GM12864 (cell line): ENCODE measurements around the gene PCLAF.
"Not testable (repeated sequence)": the region's sequence is repeated elsewhere in the genome, so short reads cannot be mapped to it uniquely, and the experiment has no call there.

Experiments used
- DNase-seq: peaks from one replicate; pipeline ENCODE4 v3.0.0-alpha.2; 2011; ENCODE audit warnings: low read depth
- H3K4me3 ChIP-seq: 2 replicates; pipeline ENCODE4 v1.5.1; 2011; ENCODE audit warnings: mild to moderate bottlenecking, low read depth, low read length, control low read depth
- CTCF ChIP-seq: IDR thresholded peaks from 2 replicates; pipeline ENCODE4 v1.5.1; 2011; ENCODE audit warnings: low read depth, mild to moderate bottlenecking, moderate library complexity, low read length, control low read depth, inconsistent platforms; ENCODE audit errors: missing control alignments

The PCLAF gene

GRCh38 chr15:64422697-64423096, 41.5 kb upstream of the PCLAF start:
- DNase-seq, result no peak
- H3K4me3 ChIP-seq, result no peak overlapping the region
- no peak for TF ChIP-seq CTCF

- DNase-seq, result no peak
- H3K4me3 ChIP-seq, result no peak overlapping the region
- TF ChIP-seq CTCF, result no peak
Measured at GRCh38 chr15:64412216-64412615, 31.0 kb upstream of the PCLAF start.

GRCh38 chr15:64400583-64400982, 19.3 kb upstream of the PCLAF start:
- no peak overlapping the region for H3K4me3 ChIP-seq
- TF ChIP-seq CTCF, result no peak
- no peak for DNase-seq

GRCh38 chr15:64398575-64398974, 17.3 kb upstream of the PCLAF start:
- TF ChIP-seq CTCF, result no peak
- no peak for DNase-seq

GRCh38 chr15:64396789-64397188, 15.5 kb upstream of the PCLAF start:
- no peak overlapping the region for H3K4me3 ChIP-seq
- no peak for TF ChIP-seq CTCF
- no peak for DNase-seq

More at GRCh38 chr15:64398575-64398974, 17.3 kb upstream of the PCLAF start:
- no peak overlapping the region for H3K4me3 ChIP-seq

GRCh38 chr15:64392471-64392870, 11.2 kb upstream of the PCLAF start:
- not testable (repeated sequence) for DNase-seq, H3K4me3 ChIP-seq

GRCh38 chr15:64389036-64389435, 7.8 kb upstream of the PCLAF start:
- no peak overlapping the region for H3K4me3 ChIP-seq
- no peak for TF ChIP-seq CTCF
- DNase-seq, result no peak
